Thyroid gland (tissue), 4 donors: Measurements from ENCODE around the gene NGFR. TPM values are rescaled to one million over a fixed set of nuclear protein-coding genes. Genes with fewer than 3 reads are reported as not detected.

Experiments used
- DNase-seq, 2 donors: peaks; one replicate each; pipeline ENCODE4 v3.0.0-alpha.2; 2019
- H3K27ac ChIP-seq, 3 donors: fragments of 200-600 bp; sonication (generic); 1 replicate in 2 of 3; 2 replicates in 1 of 3; pipeline ENCODE4 v1.5.1; 2016 to 2019; ENCODE audit warnings: mild to moderate bottlenecking in 1 of 3, moderate library complexity in 1 of 3
- H3K27me3 ChIP-seq: fragments of 200-600 bp; sonication (generic); one replicate; pipeline ENCODE4 v1.5.1; 2019
- H3K36me3 ChIP-seq, 2 donors: fragments of 200-600 bp; sonication (generic); one replicate each; pipeline ENCODE4 v1.5.1; 2016 to 2019
- H3K4me1 ChIP-seq, 2 donors: fragments of 200-600 bp; sonication (generic); one replicate each; pipeline ENCODE4 v1.5.1; 2017 to 2019
- H3K4me3 ChIP-seq, 3 donors: fragments of 200-600 bp; sonication (generic); replicated peaks in 1 of 3; 1 replicate in 2 of 3; 2 replicates in 1 of 3; pipeline ENCODE4 v1.5.1; 2016; ENCODE audit warnings: mild to moderate bottlenecking in 1 of 3
- H3K9me3 ChIP-seq: fragments of 200-600 bp; sonication (generic); one replicate; pipeline ENCODE4 v1.5.1; 2017
- CTCF ChIP-seq, 6 experiments: fragments of 200-600 bp in 3 of 6; fragments of 450-650 bp in 3 of 6; sonication (generic) in 3 of 6; IDR thresholded peaks; one replicate each; pipeline ENCODE4 v1.5.1; 2016 to 2019; ENCODE audit warnings: antibody characterized with exemption in 6 of 6, mild to moderate bottlenecking in 2 of 6, inconsistent platforms in 1 of 6, moderate library complexity in 1 of 6
- POLR2A ChIP-seq, 2 donors: fragments of 450-650 bp; IDR thresholded peaks; one replicate each; pipeline ENCODE4 v1.6.1; 2017; ENCODE audit warnings: antibody characterized with exemption in 2 of 2, mild to moderate bottlenecking in 2 of 2, moderate library complexity in 1 of 2
- WGBS, 2 donors: methylation state at CpG; one replicate each; pipeline ENCODE4 v1.1.5; 2017; 5-methylcytosine and 5-hydroxymethylcytosine counted together
- intact Hi-C: fragments of 100-400 bp; cut with DNase I; formaldehyde crosslinking; loops from one replicate; pipeline ENCODE4 v1.15.1; 2023
- total RNA-seq, 4 donors: library from RNA; depleted of rRNA; stranded (reverse); fragments of >200 nt; gene quantifications; one replicate each; pipeline ENCODE4 v1.2.3, GENCODE V29; 2016

The NGFR gene
- total RNA-seq, 4 donors from 2014 or later, result 14.5 to 34.0 (median 21.1) TPM

GRCh38 chr17:49457564-49458535, 37.2 kb upstream of the NGFR start:
- Histone ChIP-seq H3K27ac (no peak overlapping the region), H3K9me3 (no peaks in the 10 kb centered on the region), H3K27me3 (no peaks in the 10 kb centered on the region), H3K4me1 (no peaks in the 10 kb centered on the region), H3K4me3 (no peak overlapping the region), H3K36me3 (no peaks in the 10 kb centered on the region)
- TF ChIP-seq CTCF (IDR thresholded peaks at IDR 0.05) (no peak), POLR2A (IDR thresholded peaks at IDR 0.05) (no peak)
- DNase-seq, result no peak
- intact Hi-C loops, result no loop called here
- WGBS, 2 donors, result 63 to 69% methylated on average over 15 of the region's 15 CpGs

GRCh38 chr17:49459401-49459984, 35.6 kb upstream of the NGFR start:
- 39 to 53% methylated on average over 6 to 7 of the region's 7 CpGs for WGBS, 2 donors
- no peaks in the 10 kb centered on the region for H3K36me3 ChIP-seq
- H3K27ac ChIP-seq, result no peak overlapping the region
- TF ChIP-seq CTCF (IDR thresholded peaks at IDR 0.05), result peak in 1 of 6 experiments; percentile 23
- TF ChIP-seq POLR2A (IDR thresholded peaks at IDR 0.05), result no peak
- intact Hi-C loops, result no loop called here
- H3K4me1 ChIP-seq, result no peaks in the 10 kb centered on the region
- H3K4me3 ChIP-seq, result no peak overlapping the region
- DNase-seq, result no peak
- H3K27me3 ChIP-seq, result no peaks in the 10 kb centered on the region
- no peaks in the 10 kb centered on the region for H3K9me3 ChIP-seq

GRCh38 chr17:49460401-49460800, 34.7 kb upstream of the NGFR start:
- H3K4me1 ChIP-seq, result no peaks in the 10 kb centered on the region
- intact Hi-C loops, result no loop called here
- H3K27ac ChIP-seq, result no peak overlapping the region
- H3K9me3 ChIP-seq, result no peaks in the 10 kb centered on the region
- DNase-seq, result no peak
- TF ChIP-seq POLR2A (IDR thresholded peaks at IDR 0.05), result no peak
- no peak for TF ChIP-seq CTCF (IDR thresholded peaks at IDR 0.05)
- H3K36me3 ChIP-seq, result no peaks in the 10 kb centered on the region
- H3K4me3 ChIP-seq, result no peak overlapping the region
- 84 to 91% methylated on average over 3 to 7 of the region's 7 CpGs for WGBS, 2 donors
- H3K27me3 ChIP-seq, result no peaks in the 10 kb centered on the region

- no peaks in the 10 kb centered on the region for H3K4me1 ChIP-seq
- no peaks in the 10 kb centered on the region for H3K9me3 ChIP-seq
- no peaks in the 10 kb centered on the region for H3K27me3 ChIP-seq
- no peak for DNase-seq
- intact Hi-C loops, result no loop called here
- H3K27ac ChIP-seq, result no peak overlapping the region
- no peak for TF ChIP-seq POLR2A (IDR thresholded peaks at IDR 0.05)
- no peak for TF ChIP-seq CTCF (IDR thresholded peaks at IDR 0.05)
- no peak overlapping the region for H3K4me3 ChIP-seq
- WGBS, 2 donors, result 34 to 40% methylated on average over 2 of the region's 2 CpGs
- H3K36me3 ChIP-seq, result no peaks in the 10 kb centered on the region
Measured at GRCh38 chr17:49461580-49461979, 33.5 kb upstream of the NGFR start.

GRCh38 chr17:49464049-49464448, 31.0 kb upstream of the NGFR start:
- intact Hi-C loops, result no loop called here
- Histone ChIP-seq H3K9me3 (no peaks in the 10 kb centered on the region), H3K27me3 (no peaks in the 10 kb centered on the region), H3K4me1 (no peaks in the 10 kb centered on the region), H3K36me3 (no peaks in the 10 kb centered on the region), H3K4me3 (no peak overlapping the region), H3K27ac (no peak overlapping the region)
- no peak for DNase-seq
- 90 to 95% methylated on average over 2 of the region's 2 CpGs for WGBS, 2 donors
- TF ChIP-seq POLR2A (IDR thresholded peaks at IDR 0.05), result no peak
- no peak for TF ChIP-seq CTCF (IDR thresholded peaks at IDR 0.05)
